Measurements from ENCODE around the gene WDR20. TPM values are rescaled to one million over a fixed set of nuclear protein-coding genes. Genes with fewer than 3 reads are reported as not detected.

WDR20 gene
- total and polyA plus RNA-seq, 2 of the 8 experiments (the other 6 are each of a cell fraction or from before 2014, with no cell fraction given): 11.2 to 26.7 TPM

- TF ChIP-seq SAP30 (IDR thresholded peaks at IDR 0.05; ENCODE audit: insufficient read depth, insufficient replicate concordance, low read length): no peak
These were observed 99.1 kb downstream of the WDR20 start (continued) for GRCh38 chr14:102238766-102239165.
